Spleen (tissue), 3 donors: ENCODE results near the gene GNB1L.

ENCODE experiments used
- POLR2A ChIP-seq, 3 donors: fragments of 450-650 bp; IDR thresholded peaks; one replicate each; pipeline ENCODE4 v1.5.1; 2017; ENCODE audit warnings: antibody characterized with exemption in 3 of 3, mild to moderate bottlenecking in 1 of 3
- POLR2AphosphoS5 ChIP-seq, 3 donors: sonication (generic); formaldehyde crosslinking; IDR thresholded peaks; one replicate each; pipeline ENCODE4 v1.5.1; 2017; ENCODE audit warnings: antibody characterized with exemption in 3 of 3

- TF ChIP-seq POLR2AphosphoS5 (IDR thresholded peaks at IDR 0.05) (no peak), POLR2A (IDR thresholded peaks at IDR 0.05) (no peak)
Measured at GRCh38 chr22:19793161-19793560, 61.5 kb downstream of the GNB1L start.
